ENCODE measurements around the gene UBE2O. TPM values are rescaled to one million over a fixed set of nuclear protein-coding genes. Genes with fewer than 3 reads are reported as not detected.

UBE2O gene
- total and polyA plus RNA-seq, 8 donors = 10.4 to 19.8 (median 15.9) TPM

DNA sequence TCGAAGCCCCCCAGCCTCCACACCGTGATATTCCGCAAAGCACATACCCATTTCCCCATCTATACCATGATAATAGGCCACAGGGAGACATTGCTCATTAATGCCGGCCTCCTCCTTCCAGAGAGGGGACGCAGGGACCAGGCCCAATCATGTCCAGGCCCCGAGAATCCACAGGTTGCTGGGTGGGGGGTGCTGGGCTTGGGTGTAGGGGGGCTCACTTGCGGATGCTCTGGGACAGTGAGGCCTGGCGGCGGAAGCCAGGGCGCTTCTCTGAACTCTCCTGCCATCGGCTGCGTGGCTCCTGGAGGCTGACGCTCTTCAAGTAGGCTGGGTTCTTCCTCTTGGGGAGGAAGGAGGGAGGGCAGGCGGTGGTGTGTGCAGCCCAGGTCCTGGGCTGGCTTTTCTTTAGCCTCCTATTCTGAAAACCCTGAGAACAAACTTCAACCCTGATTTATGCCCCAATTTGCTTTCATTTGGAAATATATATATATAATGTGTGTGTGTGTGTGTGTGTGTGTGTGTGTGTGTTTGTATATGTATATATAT is 26.6 kb upstream of the UBE2O start:
- TF ChIP-seq, protein P1, sequence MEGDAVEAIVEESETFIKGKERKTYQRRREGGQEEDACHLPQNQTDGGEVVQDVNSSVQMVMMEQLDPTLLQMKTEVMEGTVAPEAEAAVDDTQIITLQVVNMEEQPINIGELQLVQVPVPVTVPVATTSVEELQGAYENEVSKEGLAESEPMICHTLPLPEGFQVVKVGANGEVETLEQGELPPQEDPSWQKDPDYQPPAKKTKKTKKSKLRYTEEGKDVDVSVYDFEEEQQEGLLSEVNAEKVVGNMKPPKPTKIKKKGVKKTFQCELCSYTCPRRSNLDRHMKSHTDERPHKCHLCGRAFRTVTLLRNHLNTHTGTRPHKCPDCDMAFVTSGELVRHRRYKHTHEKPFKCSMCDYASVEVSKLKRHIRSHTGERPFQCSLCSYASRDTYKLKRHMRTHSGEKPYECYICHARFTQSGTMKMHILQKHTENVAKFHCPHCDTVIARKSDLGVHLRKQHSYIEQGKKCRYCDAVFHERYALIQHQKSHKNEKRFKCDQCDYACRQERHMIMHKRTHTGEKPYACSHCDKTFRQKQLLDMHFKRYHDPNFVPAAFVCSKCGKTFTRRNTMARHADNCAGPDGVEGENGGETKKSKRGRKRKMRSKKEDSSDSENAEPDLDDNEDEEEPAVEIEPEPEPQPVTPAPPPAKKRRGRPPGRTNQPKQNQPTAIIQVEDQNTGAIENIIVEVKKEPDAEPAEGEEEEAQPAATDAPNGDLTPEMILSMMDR (IDR thresholded peaks at IDR 0.05) = no peak
- no peak overlapping the region for H3K27ac ChIP-seq
- H3K27me3 ChIP-seq = no peaks in the 10 kb centered on the region
- no peak for FAIRE-seq
- no peaks in the 10 kb centered on the region for H3K9me3 ChIP-seq
- no peak for ATAC-seq
- H3K4me3 ChIP-seq = no peak overlapping the region
- 92 to 94% methylated on average over 14 of the region's 14 CpGs for WGBS, 2 donors
- no peaks in the 10 kb centered on the region for H3K36me3 ChIP-seq
- peak in 1 of 6 donors; percentile 21 for DNase-seq
- H3K4me1 ChIP-seq = no peaks in the 10 kb centered on the region
- intact Hi-C loops (cut with DNase I) = no loop called here

DNA sequence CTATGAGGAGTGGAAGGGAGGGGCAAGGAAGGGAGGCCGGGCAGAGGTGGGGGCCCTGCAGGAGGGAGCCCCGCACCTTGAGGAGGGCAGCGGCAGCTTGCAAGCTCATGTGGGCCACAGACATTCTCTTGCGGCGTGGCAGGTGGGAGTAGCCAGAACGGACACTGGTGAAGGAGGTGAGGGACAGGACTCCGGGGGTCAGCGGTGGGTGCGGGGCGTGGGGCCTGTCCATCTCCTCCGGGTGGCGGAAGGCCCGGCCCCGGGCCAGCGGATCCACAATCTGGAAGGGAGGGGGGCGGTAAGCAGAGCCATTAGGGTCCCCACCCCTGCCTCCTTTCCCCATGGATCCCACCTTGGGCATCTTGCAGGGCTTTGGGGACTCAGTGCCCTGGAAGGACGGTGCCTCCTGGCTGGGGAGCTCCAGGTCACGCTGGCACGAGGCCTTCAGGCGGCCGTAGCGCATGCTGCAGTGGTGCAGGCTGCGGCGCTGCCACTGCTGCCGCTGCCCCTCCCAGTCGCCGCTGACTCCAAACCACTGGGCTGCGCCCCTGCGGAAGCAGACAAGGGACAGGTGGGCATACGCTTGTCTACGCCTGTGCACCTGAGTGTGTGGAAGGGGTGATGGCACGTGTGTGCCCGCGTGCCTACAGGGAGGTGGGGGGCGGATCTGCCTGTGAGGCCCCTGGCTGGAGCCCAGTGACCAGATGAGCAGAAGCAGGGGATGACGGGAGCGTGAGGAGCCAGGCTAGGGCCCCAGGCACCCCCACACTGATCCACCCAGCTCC is 26.0 kb upstream of the UBE2O start:
- FAIRE-seq (no peak), DNase-seq (peak in 2 of 6 donors; percentile 24 to 68), ATAC-seq (no peak)
- intact Hi-C loops (cut with DNase I) = no loop called here
- Histone ChIP-seq H3K9me3 (no peaks in the 10 kb centered on the region), H3K4me3 (no peak overlapping the region), H3K36me3 (peaks cover 0 to 2% (median 0%) of the 10 kb centered on the region in 3 donors), H3K4me1 (no peaks in the 10 kb centered on the region), H3K27ac (no peak overlapping the region), H3K27me3 (no peaks in the 10 kb centered on the region)
- WGBS, 2 donors = 93 to 95% methylated on average over 37 of the region's 37 CpGs
- TF ChIP-seq, protein P1 (IDR thresholded peaks at IDR 0.05) = no peak

DNA sequence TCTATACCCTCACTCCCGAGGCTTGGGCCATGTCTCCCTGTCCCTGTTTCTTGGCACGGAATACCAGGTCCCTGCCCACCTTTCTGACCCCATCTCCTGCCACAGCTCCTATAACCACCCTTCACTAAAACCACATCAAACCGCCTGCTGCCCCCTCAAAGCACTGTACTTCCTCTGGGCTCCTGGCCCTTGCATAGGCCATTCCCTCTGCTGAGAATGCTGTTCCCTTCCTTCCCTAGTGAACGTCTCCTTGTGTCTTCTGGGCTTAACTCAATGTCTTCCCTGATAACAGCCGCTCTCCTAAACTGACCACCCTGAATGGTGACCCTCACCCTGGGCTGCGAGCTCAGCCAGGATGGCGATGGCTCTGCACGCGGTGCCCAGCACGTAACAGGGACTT is 25.1 kb upstream of the UBE2O start:
- intact Hi-C loops (cut with DNase I) = no loop called here
- Histone ChIP-seq H3K27me3 (no peaks in the 10 kb centered on the region), H3K4me3 (no peak overlapping the region), H3K9me3 (no peaks in the 10 kb centered on the region), H3K27ac (no peak overlapping the region), H3K4me1 (no peaks in the 10 kb centered on the region), H3K36me3 (peaks cover 0 to 10% (median 0%) of the 10 kb centered on the region in 3 donors)
- 94% methylated on average over 10 of the region's 10 CpGs for WGBS, 2 donors
- FAIRE-seq (no peak), DNase-seq (no peak), ATAC-seq (no peak)
- TF ChIP-seq, protein P1 (IDR thresholded peaks at IDR 0.05) = no peak

DNA sequence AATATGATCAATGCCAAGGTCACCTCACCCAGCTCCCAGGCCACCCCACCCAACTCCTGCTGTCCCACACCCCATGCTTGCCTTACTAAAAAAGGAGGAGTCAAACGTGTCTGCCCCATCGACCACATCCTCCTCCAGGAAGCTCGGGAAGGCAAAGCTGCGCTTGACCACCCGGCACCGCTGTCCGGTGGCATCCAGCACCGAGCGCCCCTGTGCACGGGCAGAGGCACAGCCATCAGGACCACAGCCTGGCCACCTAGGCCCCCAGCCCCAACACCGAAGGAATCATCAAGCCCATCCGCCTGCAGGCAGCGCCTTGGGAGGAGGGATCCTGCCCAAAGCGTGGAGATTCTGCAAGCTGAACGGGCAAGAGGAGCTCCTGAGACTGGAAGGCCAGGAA is 24.6 kb upstream of the UBE2O start:
- WGBS, 2 donors = 92 to 95% methylated on average over 15 of the region's 15 CpGs
- H3K27me3 ChIP-seq = no peaks in the 10 kb centered on the region
- H3K4me3 ChIP-seq = no peak overlapping the region
- no peak overlapping the region for H3K27ac ChIP-seq
- H3K36me3 ChIP-seq = peaks cover 0 to 13% (median under 1%) of the 10 kb centered on the region in 3 donors
- intact Hi-C loops (cut with DNase I) = no loop called here
- no peaks in the 10 kb centered on the region for H3K9me3 ChIP-seq
- TF ChIP-seq, protein P1 (IDR thresholded peaks at IDR 0.05) = no peak
- no peaks in the 10 kb centered on the region for H3K4me1 ChIP-seq
- ATAC-seq = no peak
- no peak for DNase-seq
- FAIRE-seq = no peak

DNA sequence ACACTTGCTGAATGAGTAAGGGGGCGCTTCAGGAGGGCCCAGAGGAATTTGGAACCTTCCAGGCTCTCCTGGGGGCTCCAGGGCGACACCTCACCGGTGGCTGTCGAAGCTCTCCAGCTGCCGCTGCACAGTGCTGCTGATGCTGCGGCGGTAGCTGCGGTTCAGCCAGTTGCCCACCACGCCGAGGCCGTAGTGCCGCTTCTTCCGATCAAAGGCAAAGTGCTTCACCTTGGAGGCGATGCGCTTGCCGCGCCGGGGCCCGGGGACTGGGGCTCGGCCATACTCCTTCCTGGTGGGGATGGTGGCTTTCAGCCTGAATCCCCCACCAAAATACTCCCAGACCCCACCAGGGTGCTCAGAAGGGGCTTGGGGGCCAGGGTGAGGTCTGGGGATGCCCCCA is 23.8 kb upstream of the UBE2O start:
- intact Hi-C loops (cut with DNase I) = no loop called here
- WGBS, 2 donors = 96 to 98% methylated on average over 20 of the region's 20 CpGs
- Histone ChIP-seq H3K4me3 (no peak overlapping the region), H3K9me3 (no peaks in the 10 kb centered on the region), H3K36me3 (peaks cover 0 to 21% (median 8%) of the 10 kb centered on the region in 3 donors), H3K27ac (no peak overlapping the region), H3K27me3 (no peaks in the 10 kb centered on the region), H3K4me1 (no peaks in the 10 kb centered on the region)
- FAIRE-seq (no peak), ATAC-seq (no peak), DNase-seq (no peak)
- TF ChIP-seq, protein P1 (IDR thresholded peaks at IDR 0.05) = no peak
